ENCODE results near the gene IFNGR1.
A peak's percentile ranks its signal among the peaks of the same experiment; 100 is the strongest.

Gene IFNGR1

GRCh38 chr6:137177611-137178010, 41.6 kb downstream of the IFNGR1 start:
- no peak for DNase-seq (ENCODE audit: low read depth in 1 of 2, low spot score in 1 of 2)

GRCh38 chr6:137176729-137177128, 42.5 kb downstream of the IFNGR1 start:
- no peak for DNase-seq (ENCODE audit: low read depth in 1 of 2, low spot score in 1 of 2)

GRCh38 chr6:137175868-137176245, 43.3 kb downstream of the IFNGR1 start:
- DNase-seq (ENCODE audit: low read depth in 1 of 2, low spot score in 1 of 2), result no peak

GRCh38 chr6:137175157-137175867, 43.9 kb downstream of the IFNGR1 start:
- no peak for DNase-seq (ENCODE audit: low read depth in 1 of 2, low spot score in 1 of 2)

- DNase-seq (ENCODE audit: low read depth in 1 of 2, low spot score in 1 of 2), result no peak
Observed at GRCh38 chr6:137173501-137173900, 45.7 kb downstream of the IFNGR1 start, which contains the start of gene IL22RA2. TSS of gene IL22RA2 (minus strand) at chr6:137173644. CDS start at chr6:137161749, 11,895 bp downstream.

- DNase-seq (ENCODE audit: low read depth in 1 of 2, low spot score in 1 of 2), result no peak
Observed at GRCh38 chr6:137172734-137173431, 46.3 kb downstream of the IFNGR1 start.

GRCh38 chr6:137171824-137172733, 47.1 kb downstream of the IFNGR1 start:
- no peak for DNase-seq (ENCODE audit: low read depth in 1 of 2, low spot score in 1 of 2)

- no peak for DNase-seq (ENCODE audit: low read depth in 1 of 2, low spot score in 1 of 2)
Observed at GRCh38 chr6:137171053-137171374, 48.2 kb downstream of the IFNGR1 start.

GRCh38 chr6:137170266-137171052, 48.7 kb downstream of the IFNGR1 start:
- no peak for DNase-seq (ENCODE audit: low read depth in 1 of 2, low spot score in 1 of 2)

- no peak for DNase-seq (ENCODE audit: low read depth in 1 of 2, low spot score in 1 of 2)
Observed at GRCh38 chr6:137167702-137168377, 51.3 kb downstream of the IFNGR1 start.

GRCh38 chr6:137166247-137167098, 52.7 kb downstream of the IFNGR1 start:
- DNase-seq (ENCODE audit: low read depth in 1 of 2, low spot score in 1 of 2), result no peak

GRCh38 chr6:137165375-137166246, 53.6 kb downstream of the IFNGR1 start:
- DNase-seq (ENCODE audit: low read depth in 1 of 2, low spot score in 1 of 2), result peak in 1 of 2 donors; percentile 16

GRCh38 chr6:137163732-137164318, 55.4 kb downstream of the IFNGR1 start:
- DNase-seq (ENCODE audit: low read depth in 1 of 2, low spot score in 1 of 2), result no peak

- no peak for DNase-seq (ENCODE audit: low read depth in 1 of 2, low spot score in 1 of 2)
Observed at GRCh38 chr6:137162692-137163306, 56.4 kb downstream of the IFNGR1 start.

GRCh38 chr6:137161949-137162348, 57.2 kb downstream of the IFNGR1 start:
- DNase-seq (ENCODE audit: low read depth in 1 of 2, low spot score in 1 of 2), result no peak

GRCh38 chr6:137160763-137161162, 58.4 kb downstream of the IFNGR1 start:
- no peak for DNase-seq (ENCODE audit: low read depth in 1 of 2, low spot score in 1 of 2)

- DNase-seq (ENCODE audit: low read depth in 1 of 2, low spot score in 1 of 2), result no peak
Observed at GRCh38 chr6:137159912-137160311, 59.3 kb downstream of the IFNGR1 start.

- DNase-seq (ENCODE audit: low read depth in 1 of 2, low spot score in 1 of 2), result no peak
Observed at GRCh38 chr6:137157601-137158000, 61.6 kb downstream of the IFNGR1 start.

All from activated T-helper 1 cell treated with anti-CD3 and anti-CD28 coated beads, Interleukin-2, amount 50 U/mL, for 16 hours (primary cell).